OCI-LY1 (cell line): Measurements from ENCODE around the gene ESAM.

Experiments used
- CTCF ChIP-seq: fragments of 200-600 bp; sonication (generic), shearing (Covaris generic); IDR thresholded peaks from 2 replicates; pipeline ENCODE4 v1.5.1; 2017; ENCODE audit warnings: mild to moderate bottlenecking, antibody characterized with exemption, low read length, moderate library complexity, mixed read lengths
- EZH2 ChIP-seq: fragments of 200-600 bp; sonication (generic), shearing (Covaris generic); IDR thresholded peaks from 2 replicates; pipeline ENCODE4 v1.8.0; 2017; ENCODE audit warnings: borderline replicate concordance, mixed run types, mild to moderate bottlenecking, antibody characterized with exemption, low read length, moderate library complexity, mixed read lengths

DNA sequence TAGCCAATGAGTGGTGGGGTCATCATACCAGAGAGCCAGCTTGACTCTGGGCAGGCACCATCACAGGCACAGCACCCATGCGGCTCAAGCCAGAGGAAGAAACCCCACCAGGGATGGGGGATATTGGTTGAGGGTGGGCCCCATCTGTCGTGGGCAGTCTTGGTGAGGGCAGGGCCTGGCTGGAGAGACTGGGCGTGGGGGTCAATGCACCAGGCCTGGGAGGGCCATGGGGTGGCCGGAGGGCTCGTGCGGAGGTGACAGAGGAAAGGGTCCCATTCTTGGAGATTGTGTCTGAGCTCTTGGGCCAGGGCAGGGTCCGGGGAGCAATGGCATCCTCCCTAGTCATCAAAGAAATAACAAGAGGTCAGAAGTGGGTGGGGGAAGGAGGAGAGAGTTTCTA lies 8.5 kb downstream of the ESAM start:
- TF ChIP-seq CTCF (no peak), EZH2 (no peak)
